ENCODE measurements around the gene SLC11A2. TPM values are rescaled to one million over a fixed set of nuclear protein-coding genes. Genes with fewer than 3 reads are reported as not detected.

SLC11A2 gene
- total and polyA plus RNA-seq, 2 of the 4 experiments (the other 2 are of a cell fraction): 28.0 to 45.3 TPM

GRCh38 chr12:51019927-51020326 is 6.3 kb downstream of the SLC11A2 start:
- no peak for DNase-seq
- no peak overlapping the region for H3K4ac ChIP-seq (ENCODE audit: low read depth, low read length)
- H3K23ac ChIP-seq (ENCODE audit: low read depth, low read length): no peak overlapping the region
- no peak overlapping the region for H4K5ac ChIP-seq (ENCODE audit: low read depth, low read length)
- ATAC-seq (ENCODE audit: low read depth): no peak
- no peak overlapping the region for H4K91ac ChIP-seq (ENCODE audit: insufficient read depth, low read depth, low read length)
- intact Hi-C loops (cut with micrococcal nuclease): loop anchor here (10.0 kb wide), 1 partner anchor 255 kb away; the partner anchor contains the start of gene ATF1
- dilution Hi-C loops (cut with HindIII; ENCODE audit: low sequenced_read_pairs, unreplicated experiment): no loop called here
- no peak overlapping the region for H2AK9ac ChIP-seq (replicated peaks; ENCODE audit: low read depth, low read length, poor library complexity)
- no peak overlapping the region for H3K14ac ChIP-seq (replicated peaks; ENCODE audit: low read depth, low read length)
- H2AFZ ChIP-seq (replicated peaks; ENCODE audit: low read length, poor library complexity): no peak overlapping the region
- CTCF ChIA-PET: interaction anchor here (0.6 to 1.3 kb wide), 3 partner anchors 11 to 88 kb away, joined by 3 to 5 read pairs (median 3); no protein-coding TSS in a partner anchor
- H3K9ac ChIP-seq (ENCODE audit: low read depth, low read length): no peak overlapping the region
- no peaks in the 10 kb centered on the region for H3K9me3 ChIP-seq (ENCODE audit: control insufficient read depth, insufficient read depth, low read length)
- BruUV-seq (replicated peaks): no TSS peak
- no peak overlapping the region for H3K4me3 ChIP-seq (ENCODE audit: insufficient read depth, low read depth, low read length)
- TF ChIP-seq, protein P1, sequence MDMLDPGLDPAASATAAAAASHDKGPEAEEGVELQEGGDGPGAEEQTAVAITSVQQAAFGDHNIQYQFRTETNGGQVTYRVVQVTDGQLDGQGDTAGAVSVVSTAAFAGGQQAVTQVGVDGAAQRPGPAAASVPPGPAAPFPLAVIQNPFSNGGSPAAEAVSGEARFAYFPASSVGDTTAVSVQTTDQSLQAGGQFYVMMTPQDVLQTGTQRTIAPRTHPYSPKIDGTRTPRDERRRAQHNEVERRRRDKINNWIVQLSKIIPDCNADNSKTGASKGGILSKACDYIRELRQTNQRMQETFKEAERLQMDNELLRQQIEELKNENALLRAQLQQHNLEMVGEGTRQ (IDR thresholded peaks at IDR 0.05; ENCODE audit: low read depth, low read length): no peak
- TF ChIP-seq CTCF (conservative IDR thresholded peaks at IDR 0.05; ENCODE audit: low read depth, low read length) (no peak), SMC3 (IDR thresholded peaks at IDR 0.05; ENCODE audit: low read depth, low read length) (no peak), CEBPB (IDR thresholded peaks at IDR 0.05; ENCODE audit: low read depth, low read length) (no peak)
- H3K27ac ChIP-seq (ENCODE audit: insufficient read depth, low read length): no peak overlapping the region
- H4K20me1 ChIP-seq (ENCODE audit: insufficient read depth, low read length): peaks cover 29% of the 10 kb centered on the region
- peaks cover 3% of the 10 kb centered on the region for H3K4me1 ChIP-seq (ENCODE audit: control insufficient read depth, insufficient read depth, low read length)
- H3K27me3 ChIP-seq (ENCODE audit: control insufficient read depth, insufficient read depth, low read length): no peaks in the 10 kb centered on the region
- H3K9me1 ChIP-seq (ENCODE audit: insufficient read depth, low read length): peaks cover 2% of the 10 kb centered on the region; the same call in 1 of the 2 replicates
- H2BK20ac ChIP-seq (ENCODE audit: low read depth, low read length): no peak overlapping the region
- POLR2A ChIA-PET (ENCODE audit: unreplicated experiment): no interaction called here
- no peak overlapping the region for H2AK5ac ChIP-seq (ENCODE audit: low read depth, low read length)
- WGBS, 2 experiments (ENCODE audit: extremely low coverage in 2 of 2, insufficient read length in 1 of 2): no CpG with 5 or more reads among the region's 2 CpGs
- H3K18ac ChIP-seq (ENCODE audit: low read depth, low read length): no peak overlapping the region
- no peak overlapping the region for H3K56ac ChIP-seq (ENCODE audit: extremely low read depth, insufficient read depth, low read length)
- in situ Hi-C loops (cut with MboI; ENCODE audit: low sequenced_read_pairs): no loop called here
- H2BK15ac ChIP-seq (ENCODE audit: low read depth, low read length): no peak overlapping the region
- H3K79me1 ChIP-seq (ENCODE audit: low read depth in 1 of 2, low read length in 2 of 2): peaks cover 29 to 60% of the 10 kb centered on the region in 2 experiments
- H2BK120ac ChIP-seq (ENCODE audit: low read depth, low read length): no peak overlapping the region
- H2BK5ac ChIP-seq (ENCODE audit: low read depth, low read length, poor library complexity, severe bottlenecking): no peak overlapping the region
- no peak overlapping the region for H3K4me2 ChIP-seq (ENCODE audit: low read depth, low read length)
- H3K36me3 ChIP-seq (ENCODE audit: control insufficient read depth, insufficient read depth, low read length): no peaks in the 10 kb centered on the region
- no peak overlapping the region for H4K8ac ChIP-seq (ENCODE audit: low read depth in 2 of 2, low read length in 2 of 2)
